ENCODE measurements around the gene PC. TPM values are rescaled to one million over a fixed set of nuclear protein-coding genes. Genes with fewer than 3 reads are reported as not detected.

The PC gene
- total and polyA plus RNA-seq, 9 of the 15 experiments (the other 6 are each of a cell fraction or from before 2014, with no cell fraction given), result 0.94 to 38.0 (median 8.7) TPM

- no peak for TF ChIP-seq E2F1 (CRISPR knock-in tag; IDR thresholded peaks at IDR 0.05)
- TF ChIP-seq ZNF174 (CRISPR knock-in tag; IDR thresholded peaks at IDR 0.05), result no peak
- TF ChIP-seq ATF7 (IDR thresholded peaks at IDR 0.05), result peak; percentile 49; the same call in 1 of the 2 replicates
- TF ChIP-seq ETV1 (tag; conservative IDR thresholded peaks at IDR 0.05; ENCODE audit: low read depth), result no peak
- TF ChIP-seq ZNF655 (CRISPR knock-in tag; IDR thresholded peaks at IDR 0.05), result no peak
- no peak for TF ChIP-seq BRD4 (IDR thresholded peaks at IDR 0.05)
- no peak for TF ChIP-seq CBX2 (IDR thresholded peaks at IDR 0.05; ENCODE audit: insufficient read depth, low read length, poor library complexity, severe bottlenecking)
- no peak for TF ChIP-seq ZNF764 (CRISPR knock-in tag; IDR thresholded peaks at IDR 0.05; ENCODE audit: low read depth)
- TF ChIP-seq ELF1 (tag; IDR thresholded peaks at IDR 0.05), result no peak
- no peak for TF ChIP-seq ZNF431 (CRISPR knock-in tag; IDR thresholded peaks at IDR 0.05)
- TF ChIP-seq CREBBP (IDR thresholded peaks at IDR 0.05; ENCODE audit: low read depth, low read length), result no peak
- TF ChIP-seq C11orf30 (IDR thresholded peaks at IDR 0.05; ENCODE audit: low read depth), result peak; percentile 29; the same call in 1 of the 2 replicates
- TF ChIP-seq ZNF124 (CRISPR knock-in tag; IDR thresholded peaks at IDR 0.05), result no peak
- no peak for TF ChIP-seq ZNF551 (CRISPR knock-in tag; IDR thresholded peaks at IDR 0.05)
- peak; percentile 50; the same call in 1 of the 2 replicates for TF ChIP-seq RNF2 (IDR thresholded peaks at IDR 0.05)
- TF ChIP-seq ZFP30 (CRISPR knock-in tag; IDR thresholded peaks at IDR 0.05; ENCODE audit: borderline replicate concordance), result no peak
- no peak for TF ChIP-seq ZFP91 (CRISPR knock-in tag; IDR thresholded peaks at IDR 0.05)
- TF ChIP-seq SMAD4 (CRISPR knock-in tag; conservative IDR thresholded peaks at IDR 0.05), result peak; percentile 65; the same call in 1 of the 2 replicates
- TF ChIP-seq ZC3H8 (IDR thresholded peaks at IDR 0.05), result no peak
- no peak for TF ChIP-seq MED1 (CRISPR knock-in tag; IDR thresholded peaks at IDR 0.05; ENCODE audit: borderline replicate concordance)
- TF ChIP-seq SUPT5H (IDR thresholded peaks at IDR 0.05), result no peak
These were observed 23.0 kb downstream of the PC start (continued) for GRCh38 chr11:66934950-66935779.
